Small intestine (tissue), 7 donors: ENCODE data around the gene MKI67. TPM values are rescaled to one million over a fixed set of nuclear protein-coding genes. Genes with fewer than 3 reads are reported as not detected.

Source experiments
- DNase-seq, 2 donors: peaks; one replicate each; pipeline versions ENCODE4 v3.0.0 to v3.0.0-alpha.2; 2013
- FAIRE-seq: peaks from 2 replicates; lab custom pipeline; 2012; peaks lifted over from hg19 to GRCh38; lab: Jason Lieb, UNC
- H3K27ac ChIP-seq, 3 donors: one replicate each; pipeline ENCODE4 v1.5.1; 2013; ENCODE audit warnings: low read length in 2 of 3, mild to moderate bottlenecking in 2 of 3, control low read depth in 1 of 3, inconsistent platforms in 1 of 3, low read depth in 1 of 3, moderate library complexity in 1 of 3
- H3K27me3 ChIP-seq, 3 donors: one replicate each; pipeline ENCODE4 v1.6.1; 2013; ENCODE audit warnings: low read length in 3 of 3, inconsistent platforms in 1 of 3; ENCODE audit not compliant: control insufficient read depth in 3 of 3, insufficient read depth in 3 of 3
- H3K36me3 ChIP-seq, 3 donors: one replicate each; pipeline ENCODE4 v1.6.1; 2013; ENCODE audit warnings: low read length in 3 of 3, inconsistent platforms in 1 of 3, low read depth in 1 of 3, mild to moderate bottlenecking in 1 of 3, moderate library complexity in 1 of 3; ENCODE audit not compliant: control insufficient read depth in 3 of 3, insufficient read depth in 2 of 3
- H3K4me1 ChIP-seq, 3 donors: one replicate each; pipeline ENCODE4 v1.6.1; 2013; ENCODE audit warnings: low read length in 2 of 3, inconsistent platforms in 1 of 3, low read depth in 1 of 3, mild to moderate bottlenecking in 1 of 3, moderate library complexity in 1 of 3; ENCODE audit not compliant: control insufficient read depth in 3 of 3, insufficient read depth in 2 of 3
- H3K4me3 ChIP-seq, 3 donors: one replicate each; pipeline ENCODE4 v1.5.1; 2013; ENCODE audit warnings: low read length in 3 of 3, control low read depth in 1 of 3, inconsistent platforms in 1 of 3, low read depth in 1 of 3, mild to moderate bottlenecking in 1 of 3, moderate library complexity in 1 of 3
- H3K9me3 ChIP-seq, 2 donors: one replicate each; pipeline ENCODE4 v1.6.1; 2013; ENCODE audit warnings: low read depth in 1 of 2, low read length in 1 of 2; ENCODE audit not compliant: control insufficient read depth in 2 of 2, insufficient read depth in 1 of 2
- WGBS, 3 donors: extraction: QIAGEN DNeasy Blood & Tissue Kit; methylation state at CpG; one replicate each; pipeline ENCODE4 v1.1.7; 2013; 5-methylcytosine and 5-hydroxymethylcytosine counted together
- polyA plus RNA-seq, 4 donors: library from polyadenylated mRNA; stranded (reverse) in 3 of 4; unstranded in 1 of 4; fragments of 200-250 nt in 3 of 4; fragments of 120-200 nt in 1 of 4; gene quantifications; one replicate each; pipeline versions ENCODE4 v1.2.1 to v1.2.3, GENCODE V29; 2013
- donor health status: healthy with polysubstance abuse.
- donor health status: control.
- donor health status: control.
- donor health status: Bipolar disorder and iron deficiency.
- donor health status: healthy.

The MKI67 gene
- polyA plus RNA-seq, 4 donors: 0.45 to 29.6 (median 15.5) TPM

GRCh38 chr10:128065881-128066534 lies 60.2 kb downstream of the MKI67 start:
- WGBS, 3 donors: 90 to 97% (median 91%) methylated on average over 13 of the region's 13 CpGs
- Histone ChIP-seq H3K36me3 (peaks cover 0 to 84% (median 9%) of the 10 kb centered on the region in 3 donors), H3K4me1 (peaks cover 0 to 4% (median 0%) of the 10 kb centered on the region in 3 donors), H3K9me3 (no peaks in the 10 kb centered on the region), H3K27me3 (no peaks in the 10 kb centered on the region), H3K27ac (no peak overlapping the region), H3K4me3 (no peak overlapping the region)
- DNase-seq: no peak
- FAIRE-seq: no peak

- no peak for FAIRE-seq
- H3K9me3 ChIP-seq: no peaks in the 10 kb centered on the region
- H3K4me3 ChIP-seq: no peak overlapping the region
- peaks cover 0 to 84% (median 4%) of the 10 kb centered on the region in 3 donors for H3K36me3 ChIP-seq
- DNase-seq: no peak
- peaks cover 0 to 4% (median 0%) of the 10 kb centered on the region in 3 donors for H3K4me1 ChIP-seq
- 70 to 73% (median 70%) methylated on average over 17 of the region's 17 CpGs for WGBS, 3 donors
- H3K27ac ChIP-seq: peak overlapping the region in 2 of 3 donors; percentile 35 to 46
- no peaks in the 10 kb centered on the region for H3K27me3 ChIP-seq
These were observed 61.1 kb downstream of the MKI67 start for GRCh38 chr10:128064970-128065580.

GRCh38 chr10:128064108-128064969 lies 61.9 kb downstream of the MKI67 start:
- H3K4me1 ChIP-seq: peaks cover 0 to 4% (median 0%) of the 10 kb centered on the region in 3 donors
- peaks cover 0 to 81% (median 4%) of the 10 kb centered on the region in 3 donors for H3K36me3 ChIP-seq
- no peak overlapping the region for H3K4me3 ChIP-seq
- H3K27ac ChIP-seq: peak overlapping the region; percentile 28 to 79 (median 35)
- no peak for FAIRE-seq
- WGBS, 3 donors: 61 to 90% (median 69%) methylated on average over 11 of the region's 11 CpGs
- H3K9me3 ChIP-seq: no peaks in the 10 kb centered on the region
- no peaks in the 10 kb centered on the region for H3K27me3 ChIP-seq
- peak in 1 of 2 donors; percentile 14 for DNase-seq

GRCh38 chr10:128063736-128064107 lies 62.5 kb downstream of the MKI67 start:
- Histone ChIP-seq H3K9me3 (no peaks in the 10 kb centered on the region), H3K27me3 (no peaks in the 10 kb centered on the region), H3K27ac (peak overlapping the region in 2 of 3 donors; percentile 25 to 79), H3K4me1 (peaks cover 0 to 4% (median 0%) of the 10 kb centered on the region in 3 donors), H3K4me3 (no peak overlapping the region), H3K36me3 (peaks cover 0 to 79% (median 4%) of the 10 kb centered on the region in 3 donors)
- WGBS, 3 donors: 78 to 90% (median 84%) methylated on average over 7 of the region's 7 CpGs
- no peak for FAIRE-seq
- DNase-seq: no peak

- peak overlapping the region; percentile 22 to 83 (median 53) for H3K27ac ChIP-seq
- H3K9me3 ChIP-seq: no peaks in the 10 kb centered on the region
- FAIRE-seq (no peak), DNase-seq (peak in 1 of 2 donors; percentile 41)
- H3K27me3 ChIP-seq: no peaks in the 10 kb centered on the region
- 47 to 73% (median 51%) methylated on average over 19 of the region's 19 CpGs for WGBS, 3 donors
- H3K4me3 ChIP-seq: peak overlapping the region in 1 of 3 donors; percentile 8
- peaks cover 0 to 4% (median 0%) of the 10 kb centered on the region in 3 donors for H3K4me1 ChIP-seq
- H3K36me3 ChIP-seq: peaks cover 3 to 79% (median 4%) of the 10 kb centered on the region in 3 donors
These were observed 63.2 kb downstream of the MKI67 start for GRCh38 chr10:128062881-128063563.

- Histone ChIP-seq H3K27ac (peak overlapping the region; percentile 22 to 83 (median 53)), H3K4me1 (peaks cover 0 to 4% (median 0%) of the 10 kb centered on the region in 3 donors), H3K27me3 (no peaks in the 10 kb centered on the region), H3K9me3 (no peaks in the 10 kb centered on the region), H3K36me3 (peaks cover 4 to 74% (median 9%) of the 10 kb centered on the region in 3 donors), H3K4me3 (peak overlapping the region in 1 of 3 donors; percentile 8)
- FAIRE-seq (no peak), DNase-seq (no peak)
- WGBS, 3 donors: 48 to 83% (median 59%) methylated on average over 11 of the region's 11 CpGs
These were observed 63.8 kb downstream of the MKI67 start for GRCh38 chr10:128062331-128062880.

- Histone ChIP-seq H3K27ac (peak overlapping the region in 1 of 3 donors; percentile 83), H3K27me3 (no peaks in the 10 kb centered on the region), H3K4me1 (peaks cover 0 to 4% (median 0%) of the 10 kb centered on the region in 3 donors), H3K36me3 (peaks cover 4 to 67% (median 9%) of the 10 kb centered on the region in 3 donors), H3K9me3 (no peaks in the 10 kb centered on the region), H3K4me3 (no peak overlapping the region)
- WGBS, 3 donors: 81 to 92% (median 90%) methylated on average over 14 of the region's 14 CpGs
- FAIRE-seq (no peak), DNase-seq (no peak)
These were observed 64.6 kb downstream of the MKI67 start for GRCh38 chr10:128061306-128062300.
